ENCODE data around the gene PRSS33. TPM values are rescaled to one million over a fixed set of nuclear protein-coding genes. Genes with fewer than 3 reads are reported as not detected.

PRSS33 gene
- total RNA-seq, 1 experiment from 2014 or later: not detected

- in situ Hi-C loops (cut with HindIII; ENCODE audit: low pct_unique_long_range_greater_than_20kb, low sequenced_read_pairs): no loop called here
- no peak for DNase-seq (ENCODE audit: low read depth)
These were observed 4.6 kb downstream of the PRSS33 start for GRCh38 chr16:2782583-2783351.

DNA sequence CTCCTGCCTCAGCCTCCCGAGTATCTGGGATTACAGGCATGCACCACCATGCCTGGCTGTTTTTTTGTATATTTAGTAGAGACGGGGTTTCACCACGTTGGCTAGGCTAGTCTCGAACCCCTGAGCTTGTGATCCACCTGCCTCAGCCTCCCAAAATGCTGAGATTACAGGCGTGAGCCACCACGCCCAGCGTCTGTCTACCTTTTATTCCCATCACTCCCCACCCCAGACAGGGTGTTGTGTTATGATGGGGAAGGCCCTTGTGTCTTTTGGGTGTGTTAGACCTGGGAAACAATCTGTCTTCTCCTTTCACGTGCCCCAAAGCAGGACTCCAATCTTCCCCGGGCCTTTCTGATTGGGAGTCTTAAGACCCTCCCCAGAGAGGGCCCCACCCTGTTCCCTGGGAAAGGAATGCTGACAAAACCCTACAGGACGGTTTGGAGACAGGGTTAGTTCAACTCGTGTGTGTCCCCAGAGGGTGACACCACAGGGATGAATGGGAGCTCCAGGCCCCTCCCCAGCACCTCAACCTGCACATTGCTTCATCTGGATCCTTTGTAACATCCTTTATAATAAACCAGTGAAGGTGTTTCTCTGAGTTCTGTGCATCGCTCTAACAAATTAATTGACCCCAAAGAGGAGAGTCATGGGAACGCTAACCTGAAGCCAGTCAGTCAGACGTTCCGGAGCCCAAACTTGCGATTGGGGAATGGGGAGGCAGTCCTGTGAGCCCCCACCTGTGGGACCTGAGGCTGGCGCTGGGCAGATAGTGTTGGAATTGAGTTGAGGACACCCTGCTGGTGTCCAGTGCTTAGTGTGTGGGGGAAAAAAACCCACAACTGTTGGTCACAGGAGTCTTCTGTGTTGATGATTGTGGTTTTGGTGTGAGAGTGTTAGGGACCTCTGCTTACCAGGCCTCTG lies 7.1 kb downstream of the PRSS33 start:
- no peak for DNase-seq (ENCODE audit: low read depth)
- in situ Hi-C loops (cut with HindIII; ENCODE audit: low pct_unique_long_range_greater_than_20kb, low sequenced_read_pairs): no loop called here

GRCh38 chr16:2779151-2779920 lies 8.0 kb downstream of the PRSS33 start:
- in situ Hi-C loops (cut with HindIII; ENCODE audit: low pct_unique_long_range_greater_than_20kb, low sequenced_read_pairs): no loop called here
- DNase-seq (ENCODE audit: low read depth): no peak

DNA sequence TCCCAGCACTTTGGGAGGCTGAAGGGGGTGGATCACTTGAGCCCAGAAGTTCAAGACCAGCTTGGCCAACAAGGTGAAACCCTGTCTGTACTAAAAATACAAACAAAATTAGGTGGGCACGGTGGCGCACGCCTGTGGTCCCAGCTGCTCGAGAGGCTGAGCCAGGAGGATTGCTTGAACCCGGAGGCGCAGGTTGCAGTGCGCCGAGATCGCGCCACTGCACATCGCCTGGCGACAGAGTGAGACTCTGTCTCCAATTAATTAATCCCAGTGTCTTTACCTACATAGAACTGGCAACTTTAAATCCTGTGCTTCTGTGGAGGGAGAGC lies 8.8 kb downstream of the PRSS33 start:
- in situ Hi-C loops (cut with HindIII; ENCODE audit: low pct_unique_long_range_greater_than_20kb, low sequenced_read_pairs): no loop called here
- DNase-seq (ENCODE audit: low read depth): no peak

DNA sequence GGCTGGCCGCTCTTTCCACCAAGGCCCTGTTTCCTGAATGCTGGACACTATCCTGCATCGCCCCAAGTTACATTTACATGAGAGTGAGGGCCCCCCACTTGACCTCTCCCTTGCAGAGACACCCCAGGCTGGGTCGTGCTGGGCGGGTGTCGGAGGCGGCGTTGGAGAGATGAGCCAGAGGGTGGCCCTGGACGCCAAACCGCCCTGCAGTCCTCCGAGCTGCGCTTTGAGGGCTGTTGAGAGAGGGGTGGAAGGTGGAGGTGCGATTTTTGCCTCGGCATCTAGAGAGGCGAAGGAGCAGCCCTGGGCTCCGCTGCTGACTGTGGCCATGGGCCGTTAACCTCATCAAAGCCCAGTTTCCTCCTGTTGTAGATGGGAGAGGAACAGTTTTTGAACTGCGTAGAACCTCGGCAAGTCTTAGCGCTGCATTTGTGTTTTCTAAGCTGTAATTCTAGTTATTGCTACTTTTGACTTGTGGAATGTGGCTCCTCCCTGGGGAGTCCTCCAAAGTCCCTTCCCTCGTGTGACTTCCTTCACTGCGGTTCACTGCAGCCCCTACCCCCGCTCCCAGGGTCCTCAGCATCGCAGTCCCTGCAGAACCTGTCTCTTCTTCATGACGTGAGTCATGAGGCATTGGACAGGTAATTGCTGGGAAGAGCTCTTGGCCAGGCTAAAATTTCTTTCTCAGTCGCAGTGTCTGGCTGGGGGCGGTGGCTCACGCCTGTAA lies 9.3 kb downstream of the PRSS33 start:
- peak; percentile 48 for DNase-seq (ENCODE audit: low read depth)
- in situ Hi-C loops (cut with HindIII; ENCODE audit: low pct_unique_long_range_greater_than_20kb, low sequenced_read_pairs): no loop called here

GRCh38 chr16:2777231-2777902 lies 10.0 kb downstream of the PRSS33 start, which contains the start of gene ELOB:
Gene ELOB, minus strand, starts transcription at chr16:2777280. Its CDS starts 41 bp downstream, at chr16:2777239.
- in situ Hi-C loops (cut with HindIII; ENCODE audit: low pct_unique_long_range_greater_than_20kb, low sequenced_read_pairs): no loop called here

DNA sequence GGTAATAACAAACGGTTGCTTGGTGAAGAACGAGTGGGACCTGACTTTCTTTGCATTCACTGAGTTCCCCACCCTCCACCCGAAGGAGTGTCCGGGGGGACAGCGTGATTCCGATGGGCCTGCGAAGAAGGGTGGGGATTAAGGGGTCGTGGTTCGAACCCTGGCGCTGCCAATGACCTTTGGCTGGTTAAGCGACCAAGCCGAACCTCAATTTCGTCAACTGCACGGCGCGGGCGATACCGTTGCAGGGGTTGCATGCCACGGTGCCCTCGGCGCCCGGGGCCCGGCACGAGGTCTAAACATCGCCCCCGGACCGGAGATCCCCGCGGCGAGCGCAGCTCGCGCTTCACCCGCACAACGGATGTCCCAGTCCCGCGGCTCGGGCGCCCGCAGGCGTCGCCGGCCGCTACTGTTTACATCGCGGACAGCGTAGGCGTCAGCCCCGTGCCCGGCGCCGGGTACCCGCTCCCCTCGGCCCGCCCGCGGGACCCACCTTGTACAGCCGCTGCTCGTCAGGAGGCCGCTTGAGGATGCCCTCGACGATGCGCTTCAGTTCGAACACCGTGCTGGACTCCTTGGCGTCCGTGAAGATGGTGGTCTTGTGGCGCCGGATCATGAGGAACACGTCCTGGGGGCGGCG lies 10.7 kb downstream of the PRSS33 start:
- in situ Hi-C loops (cut with HindIII; ENCODE audit: low pct_unique_long_range_greater_than_20kb, low sequenced_read_pairs): no loop called here
- DNase-seq (ENCODE audit: low read depth): no peak

More at GRCh38 chr16:2777231-2777902, 10.0 kb downstream of the PRSS33 start, which contains the start of gene ELOB:
- DNase-seq (ENCODE audit: low read depth): peak; percentile 77

DNA sequence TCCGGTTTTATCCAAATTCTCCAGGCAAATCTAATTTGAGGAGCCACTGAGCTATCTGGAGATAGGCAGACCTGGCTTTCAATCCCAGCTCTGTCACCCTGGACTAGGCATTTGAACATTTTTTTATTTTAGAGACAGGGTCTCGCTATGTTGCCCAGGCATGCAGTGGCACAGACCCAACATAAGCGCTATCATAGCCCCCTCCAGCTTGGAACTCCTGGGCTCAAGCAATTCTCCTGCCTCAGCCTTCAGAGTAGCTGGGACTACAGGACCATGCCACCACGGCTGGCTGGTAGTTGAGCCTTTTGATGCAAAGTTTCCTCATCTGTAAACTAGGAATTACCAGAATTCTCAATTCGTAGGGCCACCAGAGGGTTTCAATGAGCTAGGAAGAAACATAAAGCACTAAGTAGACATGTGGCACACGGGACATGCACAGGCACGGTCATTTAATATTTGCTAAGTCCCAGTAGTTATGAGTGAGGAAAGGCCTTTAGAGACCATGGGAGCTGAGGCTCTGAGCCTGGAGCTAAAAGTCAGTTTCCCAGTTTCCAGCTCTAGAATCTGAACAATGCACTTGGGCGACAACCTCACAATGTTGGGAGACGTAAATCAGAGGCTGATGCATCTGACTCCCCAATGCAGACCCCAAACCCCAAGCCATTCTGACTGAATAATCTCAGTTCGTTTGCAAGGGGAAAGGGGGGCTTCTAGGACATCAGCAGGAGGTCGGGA lies 11.4 kb downstream of the PRSS33 start:
- DNase-seq (ENCODE audit: low read depth): no peak

DNA sequence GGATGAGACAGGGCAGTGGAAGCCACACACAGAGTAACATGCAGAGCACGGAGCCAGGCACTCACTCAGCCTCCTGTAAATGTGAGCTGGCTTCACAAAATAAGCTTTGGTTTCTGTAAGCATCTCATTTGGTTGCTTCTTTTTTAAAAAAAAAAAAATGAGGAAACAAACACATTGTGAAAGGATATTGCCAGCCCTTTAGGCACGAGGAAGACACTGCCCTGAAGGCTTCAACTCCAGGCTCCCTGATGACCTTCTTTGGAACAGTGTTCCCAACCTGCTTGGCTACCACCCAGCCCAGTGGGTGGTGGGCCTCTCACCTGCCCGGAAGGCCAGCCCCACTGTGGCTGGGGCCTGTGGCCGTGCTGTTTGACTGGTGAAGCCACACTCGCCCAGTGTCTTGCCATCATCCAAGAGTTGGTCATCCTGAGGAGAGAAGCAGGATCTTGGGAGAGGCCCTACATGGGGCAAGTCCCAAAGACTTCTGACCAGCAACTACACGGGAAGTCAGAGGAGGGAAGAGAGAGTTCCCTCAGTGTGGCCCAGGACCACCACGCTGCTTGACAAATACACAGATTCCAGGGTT lies 12.1 kb downstream of the PRSS33 start:
- in situ Hi-C loops (cut with HindIII; ENCODE audit: low pct_unique_long_range_greater_than_20kb, low sequenced_read_pairs): no loop called here

More for the DNA sequence above, 11.4 kb downstream of the PRSS33 start:
- in situ Hi-C loops (cut with HindIII; ENCODE audit: low pct_unique_long_range_greater_than_20kb, low sequenced_read_pairs): no loop called here

GRCh38 chr16:2774161-2774891 lies 13.0 kb downstream of the PRSS33 start:
- no peak for DNase-seq (ENCODE audit: low read depth)
- in situ Hi-C loops (cut with HindIII; ENCODE audit: low pct_unique_long_range_greater_than_20kb, low sequenced_read_pairs): no loop called here

More for the DNA sequence above, 12.1 kb downstream of the PRSS33 start:
- no peak for DNase-seq (ENCODE audit: low read depth)

- peak; percentile 38 for DNase-seq (ENCODE audit: low read depth)
- in situ Hi-C loops (cut with HindIII; ENCODE audit: low pct_unique_long_range_greater_than_20kb, low sequenced_read_pairs): no loop called here
These were observed 14.0 kb downstream of the PRSS33 start for GRCh38 chr16:2773188-2773968.

GRCh38 chr16:2771496-2772402 lies 15.6 kb downstream of the PRSS33 start:
- in situ Hi-C loops (cut with HindIII; ENCODE audit: low pct_unique_long_range_greater_than_20kb, low sequenced_read_pairs): no loop called here

GRCh38 chr16:2770057-2770951 lies 17.1 kb downstream of the PRSS33 start:
- in situ Hi-C loops (cut with HindIII; ENCODE audit: low pct_unique_long_range_greater_than_20kb, low sequenced_read_pairs): no loop called here
- DNase-seq (ENCODE audit: low read depth): peak; percentile 32

More at GRCh38 chr16:2771496-2772402, 15.6 kb downstream of the PRSS33 start:
- DNase-seq (ENCODE audit: low read depth): no peak
